A673 (cell line): ENCODE data around the gene METRN.
A peak's percentile ranks its signal among the peaks of the same experiment; 100 is the strongest.

ENCODE experiments used
- CTCF ChIP-seq: fragments of 300-800, 200-600 bp; sonication (generic); conservative IDR thresholded peaks from 2 replicates; pipeline ENCODE4 v1.5.1; 2017; ENCODE audit warnings: low read depth, mild to moderate bottlenecking, antibody characterized with exemption, low read length, moderate library complexity, mixed read lengths
- EZH2 ChIP-seq: fragments of 200-600 bp; sonication (generic); IDR thresholded peaks from 2 replicates; pipeline ENCODE4 v1.6.1; 2017; ENCODE audit warnings: borderline replicate concordance, low read depth, mild to moderate bottlenecking, mixed read lengths, antibody characterized with exemption, low read length; ENCODE audit not compliant: poor library complexity, severe bottlenecking

- peak; percentile 87 for TF ChIP-seq CTCF
- TF ChIP-seq EZH2: no peak
These were observed 26.0 kb downstream of the METRN start, which contains the start of gene CIAO3 for GRCh38 chr16:740764-741505.
